SU-DHL-6 (cell line): Measurements from ENCODE around the gene NAV2.

Experiments
- CTCF ChIP-seq: fragments of 200-600 bp; sonication (generic); IDR thresholded peaks from one replicate; pipeline ENCODE4 v1.5.1; 2017; ENCODE audit warnings: antibody characterized with exemption, mild to moderate bottlenecking, low read length, moderate library complexity; ENCODE audit not compliant: insufficient read depth, poor library complexity, severe bottlenecking
- EZH2phosphoT487 ChIP-seq: fragments of 200-600 bp; sonication (generic), shearing (Covaris generic); conservative IDR thresholded peaks from 2 replicates; pipeline ENCODE4 v1.6.1; 2018; ENCODE audit warnings: mild to moderate bottlenecking, antibody characterized with exemption, low read length, moderate library complexity, mixed read lengths

DNA sequence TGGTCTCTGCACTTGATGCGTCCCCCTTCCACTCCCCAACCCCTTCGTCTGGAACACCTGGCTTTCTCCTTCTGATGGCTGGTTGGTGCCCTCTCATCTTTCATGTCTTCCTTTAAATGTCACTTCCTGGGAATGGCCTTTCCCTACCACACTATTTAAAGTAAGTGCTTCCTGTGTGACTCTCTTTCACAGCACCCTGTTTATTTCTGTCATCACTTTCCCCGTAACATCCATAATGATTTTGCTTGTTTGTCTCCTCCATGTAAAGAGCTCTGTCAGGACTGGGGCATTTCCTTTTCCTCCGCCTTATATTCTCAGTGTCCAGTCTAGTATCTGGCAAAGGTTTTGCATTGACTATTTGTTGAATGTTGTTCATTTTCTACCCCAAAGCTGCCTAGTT lies 304.7 kb downstream of the NAV2 start:
- TF ChIP-seq CTCF = no peak
- no peak for TF ChIP-seq EZH2phosphoT487
